H9 (cell line): ENCODE measurements around the gene ODAD2. TPM values are rescaled to one million over a fixed set of nuclear protein-coding genes. Genes with fewer than 3 reads are reported as not detected.

Source experiments
- DNase-seq: peaks from one replicate; pipeline ENCODE4 v3.0.0-alpha.2; 2017
- H2AFZ ChIP-seq: one replicate; pipeline ENCODE4 v1.6.1; 2013; ENCODE audit warnings: mild to moderate bottlenecking, low read length, control low read depth, moderate library complexity
- H2AK5ac ChIP-seq: 2 replicates; pipeline ENCODE4 v1.6.1; 2013; ENCODE audit warnings: low read length, control low read depth, mixed read lengths; ENCODE audit not compliant: insufficient read length
- H2BK120ac ChIP-seq: one replicate; pipeline ENCODE4 v1.6.1; 2013; ENCODE audit warnings: low read depth, mild to moderate bottlenecking, low read length, control low read depth, inconsistent platforms; ENCODE audit not compliant: poor library complexity, severe bottlenecking
- H2BK12ac ChIP-seq: 2 replicates; pipeline ENCODE4 v1.6.1; 2013; ENCODE audit warnings: low read length, control low read depth, mixed read lengths, low read depth; ENCODE audit not compliant: insufficient read length
- H2BK15ac ChIP-seq: 2 replicates; pipeline ENCODE4 v1.6.1; 2013; ENCODE audit warnings: low read depth, low read length, control low read depth
- H2BK20ac ChIP-seq: one replicate; pipeline ENCODE4 v1.6.1; 2013; ENCODE audit warnings: low read depth, mild to moderate bottlenecking, low read length, control low read depth, inconsistent platforms; ENCODE audit not compliant: poor library complexity, severe bottlenecking
- H2BK5ac ChIP-seq: 2 replicates; pipeline ENCODE4 v1.6.1; 2013; ENCODE audit warnings: low read length, control low read depth, mixed read lengths; ENCODE audit not compliant: insufficient read length
- H3K14ac ChIP-seq: 2 replicates; pipeline ENCODE4 v1.6.1; 2013; ENCODE audit warnings: low read length, control low read depth; ENCODE audit not compliant: insufficient read depth
- H3K18ac ChIP-seq: 2 replicates; pipeline ENCODE4 v1.6.1; 2013; ENCODE audit warnings: low read depth, mild to moderate bottlenecking, mixed read lengths, low read length, control low read depth; ENCODE audit not compliant: insufficient read length
- H3K23ac ChIP-seq: 2 replicates; pipeline ENCODE4 v1.6.1; 2013; ENCODE audit warnings: low read length, control low read depth, mixed read lengths, low read depth; ENCODE audit not compliant: insufficient read length
- H3K23me2 ChIP-seq: 2 replicates; pipeline ENCODE4 v1.6.1; 2013; ENCODE audit warnings: low read depth, mild to moderate bottlenecking, mixed read lengths, low read length, control low read depth; ENCODE audit not compliant: insufficient read length, poor library complexity, severe bottlenecking
- H3K27ac ChIP-seq: 2 replicates; pipeline ENCODE4 v1.5.1; 2013; ENCODE audit warnings: low read length, control low read depth, mixed read lengths, low read depth; ENCODE audit not compliant: insufficient read length
- H3K27me3 ChIP-seq: 2 replicates; pipeline ENCODE4 v1.6.1; 2013; ENCODE audit warnings: low read length, control low read depth, inconsistent platforms; ENCODE audit not compliant: insufficient read depth
- H3K4ac ChIP-seq: 2 replicates; pipeline ENCODE4 v1.6.1; 2013; ENCODE audit warnings: low read depth, mild to moderate bottlenecking, control low read depth, inconsistent platforms, low read length, moderate library complexity
- H3K4me1 ChIP-seq: 2 replicates; pipeline ENCODE4 v1.6.1; 2013; ENCODE audit warnings: low read length, control low read depth, inconsistent platforms; ENCODE audit not compliant: insufficient read depth
- H3K4me2 ChIP-seq: 2 replicates; pipeline ENCODE4 v1.6.1; 2013; ENCODE audit warnings: low read length, control low read depth, mixed read lengths; ENCODE audit not compliant: insufficient read length, insufficient read depth
- H3K56ac ChIP-seq: 2 replicates; pipeline ENCODE4 v1.6.1; 2013; ENCODE audit warnings: low read depth, mild to moderate bottlenecking, mixed read lengths, low read length, control low read depth; ENCODE audit not compliant: insufficient read length
- H3K79me1 ChIP-seq: 2 replicates; pipeline ENCODE4 v1.6.1; 2013; ENCODE audit warnings: low read depth, mild to moderate bottlenecking, moderate library complexity, low read length, control low read depth, inconsistent platforms; ENCODE audit not compliant: insufficient read depth, poor library complexity, severe bottlenecking
- H3K79me2 ChIP-seq: 2 replicates; pipeline ENCODE4 v1.6.1; 2013; ENCODE audit warnings: low read length, control low read depth, inconsistent platforms; ENCODE audit not compliant: insufficient read depth
- H3K9ac ChIP-seq: 2 replicates; pipeline ENCODE4 v1.6.1; 2013; ENCODE audit warnings: low read length, control low read depth, mixed read lengths; ENCODE audit not compliant: insufficient read length; ENCODE audit errors: extremely low read depth
- H3K9me3 ChIP-seq: one replicate; pipeline ENCODE4 v1.6.1; 2013; ENCODE audit warnings: low read depth, low read length, inconsistent platforms; ENCODE audit not compliant: control insufficient read depth
- H3T11ph ChIP-seq: one replicate; pipeline ENCODE4 v1.6.1; 2013; ENCODE audit warnings: mild to moderate bottlenecking, low read length, control low read depth, inconsistent platforms
- H4K20me1 ChIP-seq: one replicate; pipeline ENCODE4 v1.6.1; 2013; ENCODE audit not compliant: control insufficient read depth, insufficient read length, insufficient read depth
- H4K5ac ChIP-seq: 2 replicates; pipeline ENCODE4 v1.6.1; 2013; ENCODE audit warnings: low read depth, mild to moderate bottlenecking, mixed read lengths, low read length, control low read depth; ENCODE audit not compliant: insufficient read length
- H4K8ac ChIP-seq: replicated peaks from 2 replicates; pipeline ENCODE4 v1.6.1; 2013; ENCODE audit warnings: low read length, control low read depth, mixed read lengths, low read depth; ENCODE audit not compliant: insufficient read length
- H4K91ac ChIP-seq: 2 replicates; pipeline ENCODE4 v1.6.1; 2013; ENCODE audit warnings: low read depth, mild to moderate bottlenecking, moderate library complexity, mixed read lengths, low read length, control low read depth; ENCODE audit not compliant: insufficient read length
- H3K27ac Mint-ChIP-seq, 3 experiments: 2 replicates in 2 of 3; 3 replicates in 1 of 3; pipeline ENCODE4 v1.8.0; 2020 to 2021; ENCODE audit warnings: mixed read lengths in 3 of 3, mild to moderate bottlenecking in 1 of 3, moderate library complexity in 1 of 3
- H3K27me3 Mint-ChIP-seq: 2 replicates; pipeline ENCODE4 v1.8.0; 2021; ENCODE audit warnings: low read depth, mild to moderate bottlenecking, moderate library complexity, mixed read lengths
- H3K36me3 Mint-ChIP-seq, 3 experiments: 2 replicates in 2 of 3; 3 replicates in 1 of 3; pipeline ENCODE4 v1.8.0; 2020 to 2021; ENCODE audit warnings: low read depth in 3 of 3, mixed read lengths in 3 of 3; ENCODE audit not compliant: insufficient read depth in 1 of 3
- H3K4me1 Mint-ChIP-seq, 2 experiments: 2 replicates each; pipeline ENCODE4 v1.8.0; 2020; ENCODE audit warnings: mixed read lengths in 2 of 2
- H3K4me3 Mint-ChIP-seq, 2 experiments: 2 replicates in 1 of 2; 3 replicates in 1 of 2; pipeline ENCODE4 v1.8.0; 2020 to 2021; ENCODE audit warnings: mild to moderate bottlenecking in 2 of 2, mixed read lengths in 2 of 2, moderate library complexity in 1 of 2
- H3K9me3 Mint-ChIP-seq, 2 experiments: 2 replicates in 1 of 2; 3 replicates in 1 of 2; pipeline ENCODE4 v1.8.0; 2020; ENCODE audit warnings: mild to moderate bottlenecking in 2 of 2, mixed read lengths in 2 of 2, moderate library complexity in 1 of 2
- total RNA-seq: library from RNA; stranded (reverse); gene quantifications from 2 replicates; pipeline ENCODE4 v1.2.1, GENCODE V29; 2021
- TF ChIP-seq, protein P1 (sequence below): fragments of 200-600 bp; sonication (generic); conservative IDR thresholded peaks from 3 replicates; pipeline ENCODE4 v1.8.0; 2021; ENCODE audit warnings: antibody characterized with exemption, mild to moderate bottlenecking

The ODAD2 gene
- total RNA-seq, 1 experiment from 2014 or later = 4.5 TPM

DNA sequence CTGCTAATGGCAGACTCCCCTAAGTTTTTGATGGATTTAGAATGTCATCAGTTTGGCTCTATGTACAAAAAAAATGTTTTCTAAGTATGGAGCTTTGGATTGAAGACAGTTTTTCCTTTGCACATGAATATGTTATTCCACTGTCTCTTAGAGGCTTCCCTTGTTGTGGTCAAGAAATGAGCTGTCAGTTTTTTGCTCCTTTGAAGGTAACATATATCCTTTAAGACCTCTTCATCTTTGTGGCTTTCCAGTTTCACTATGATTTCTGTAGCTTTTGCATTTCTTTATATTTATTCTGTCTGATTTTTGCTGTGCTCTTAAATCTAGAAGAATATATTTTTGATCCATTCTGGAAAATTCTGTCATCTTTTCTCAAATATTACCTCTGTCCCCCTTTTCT lies 15.8 kb upstream of the ODAD2 start:
- H3K4me1 ChIP-seq = no peaks in the 10 kb centered on the region
- H3K56ac ChIP-seq = no peak overlapping the region
- H3K14ac ChIP-seq = no peak overlapping the region
- H4K20me1 ChIP-seq = no peaks in the 10 kb centered on the region
- no peak overlapping the region for H4K91ac ChIP-seq
- H4K8ac ChIP-seq = no peak overlapping the region
- no peak overlapping the region for H3K4me2 ChIP-seq
- Mint-ChIP-seq H3K4me1 (peaks cover 13 to 14% of the 10 kb centered on the region in 2 experiments; a peak in 3 of 4 replicates), H3K4me3 (no peak overlapping the region), H3K27ac (no peak overlapping the region), H3K36me3 (peaks cover 2 to 5% (median 4%) of the 10 kb centered on the region in 3 experiments; a peak in 4 of 7 replicates), H3K9me3 (peaks cover 4 to 5% of the 10 kb centered on the region in 2 experiments; a peak in 4 of 5 replicates), H3K27me3 (no peaks in the 10 kb centered on the region)
- H3K27me3 ChIP-seq = no peaks in the 10 kb centered on the region
- H4K5ac ChIP-seq = no peak overlapping the region
- H2BK15ac ChIP-seq = no peak overlapping the region
- no peak overlapping the region for H3K18ac ChIP-seq
- H2BK5ac ChIP-seq = no peak overlapping the region
- DNase-seq = no peak
- H3K9me3 ChIP-seq = no peaks in the 10 kb centered on the region
- H3K23me2 ChIP-seq = no peaks in the 10 kb centered on the region
- no peak overlapping the region for H2AFZ ChIP-seq
- no peak overlapping the region for H2BK12ac ChIP-seq
- H3K79me1 ChIP-seq = no peaks in the 10 kb centered on the region
- H3T11ph ChIP-seq = no peak overlapping the region
- no peak overlapping the region for H3K23ac ChIP-seq
- no peak overlapping the region for H2AK5ac ChIP-seq
- no peak overlapping the region for H2BK20ac ChIP-seq
- TF ChIP-seq, protein P1, sequence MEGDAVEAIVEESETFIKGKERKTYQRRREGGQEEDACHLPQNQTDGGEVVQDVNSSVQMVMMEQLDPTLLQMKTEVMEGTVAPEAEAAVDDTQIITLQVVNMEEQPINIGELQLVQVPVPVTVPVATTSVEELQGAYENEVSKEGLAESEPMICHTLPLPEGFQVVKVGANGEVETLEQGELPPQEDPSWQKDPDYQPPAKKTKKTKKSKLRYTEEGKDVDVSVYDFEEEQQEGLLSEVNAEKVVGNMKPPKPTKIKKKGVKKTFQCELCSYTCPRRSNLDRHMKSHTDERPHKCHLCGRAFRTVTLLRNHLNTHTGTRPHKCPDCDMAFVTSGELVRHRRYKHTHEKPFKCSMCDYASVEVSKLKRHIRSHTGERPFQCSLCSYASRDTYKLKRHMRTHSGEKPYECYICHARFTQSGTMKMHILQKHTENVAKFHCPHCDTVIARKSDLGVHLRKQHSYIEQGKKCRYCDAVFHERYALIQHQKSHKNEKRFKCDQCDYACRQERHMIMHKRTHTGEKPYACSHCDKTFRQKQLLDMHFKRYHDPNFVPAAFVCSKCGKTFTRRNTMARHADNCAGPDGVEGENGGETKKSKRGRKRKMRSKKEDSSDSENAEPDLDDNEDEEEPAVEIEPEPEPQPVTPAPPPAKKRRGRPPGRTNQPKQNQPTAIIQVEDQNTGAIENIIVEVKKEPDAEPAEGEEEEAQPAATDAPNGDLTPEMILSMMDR = no peak
- H3K79me2 ChIP-seq = 0 out of 2 replicates have a peak, but pooled peaks cover 2% of the 10 kb centered on the region
- H2BK120ac ChIP-seq = no peak overlapping the region
- no peak overlapping the region for H3K4ac ChIP-seq
- H3K9ac ChIP-seq = no peak overlapping the region
- no peak overlapping the region for H3K27ac ChIP-seq
